ENCODE data around the gene AMFR.

The AMFR gene

GRCh38 chr16:56345406-56346050, 79.8 kb downstream of the AMFR start:
- Histone ChIP-seq H2BK5ac (ENCODE audit: low read depth, low read length, poor library complexity, severe bottlenecking) (no peak overlapping the region), H3K9ac (ENCODE audit: low read length) (no peak overlapping the region), H2AFZ (ENCODE audit: low read depth, low read length) (no peak overlapping the region), H2BK15ac (ENCODE audit: low read depth, poor library complexity, severe bottlenecking) (no peak overlapping the region), H3K4me2 (ENCODE audit: low read length, poor library complexity, severe bottlenecking) (no peak overlapping the region), H3K79me1 (replicated peaks; ENCODE audit: low read length, poor library complexity, severe bottlenecking) (no peaks in the 10 kb centered on the region), H3K27ac (ENCODE audit: low read length, poor library complexity, severe bottlenecking) (no peak overlapping the region), H4K91ac (ENCODE audit: low read length) (no peak overlapping the region), H2BK120ac (ENCODE audit: low read depth, low read length) (no peak overlapping the region), H3K27me3 (ENCODE audit: control insufficient read depth in 1 of 2, insufficient read depth in 1 of 2, low read length in 2 of 2) (peaks cover under 1 to 17% of the 10 kb centered on the region in 2 experiments), H3K23ac (ENCODE audit: low read length in 2 of 2) (no peak overlapping the region), H3K36me3 (ENCODE audit: control insufficient read depth in 1 of 2, insufficient read depth in 2 of 2, low read depth in 1 of 2, low read length in 2 of 2) (no peaks in the 10 kb centered on the region), H2AK5ac (ENCODE audit: low read length, severe bottlenecking) (no peak overlapping the region), H3K4ac (ENCODE audit: low read depth in 1 of 2, low read length in 2 of 2) (no peak overlapping the region), H3K9me3 (ENCODE audit: control insufficient read depth, low read length) (no peaks in the 10 kb centered on the region), H3K4me1 (ENCODE audit: control insufficient read depth, insufficient read depth, low read depth, low read length) (no peaks in the 10 kb centered on the region), H3K18ac (ENCODE audit: low read depth in 1 of 2, low read length in 2 of 2) (no peak overlapping the region), H2BK12ac (ENCODE audit: low read length in 2 of 2) (no peak overlapping the region), H3K14ac (ENCODE audit: low read length in 2 of 2) (no peak overlapping the region), H3K4me3 (ENCODE audit: insufficient read depth in 1 of 2, low read depth in 1 of 2, low read length in 2 of 2) (no peak overlapping the region), H4K8ac (ENCODE audit: low read length) (no peak overlapping the region)
- WGBS: 93% methylated on average over 13 of the region's 13 CpGs
- no peak for DNase-seq

DNA sequence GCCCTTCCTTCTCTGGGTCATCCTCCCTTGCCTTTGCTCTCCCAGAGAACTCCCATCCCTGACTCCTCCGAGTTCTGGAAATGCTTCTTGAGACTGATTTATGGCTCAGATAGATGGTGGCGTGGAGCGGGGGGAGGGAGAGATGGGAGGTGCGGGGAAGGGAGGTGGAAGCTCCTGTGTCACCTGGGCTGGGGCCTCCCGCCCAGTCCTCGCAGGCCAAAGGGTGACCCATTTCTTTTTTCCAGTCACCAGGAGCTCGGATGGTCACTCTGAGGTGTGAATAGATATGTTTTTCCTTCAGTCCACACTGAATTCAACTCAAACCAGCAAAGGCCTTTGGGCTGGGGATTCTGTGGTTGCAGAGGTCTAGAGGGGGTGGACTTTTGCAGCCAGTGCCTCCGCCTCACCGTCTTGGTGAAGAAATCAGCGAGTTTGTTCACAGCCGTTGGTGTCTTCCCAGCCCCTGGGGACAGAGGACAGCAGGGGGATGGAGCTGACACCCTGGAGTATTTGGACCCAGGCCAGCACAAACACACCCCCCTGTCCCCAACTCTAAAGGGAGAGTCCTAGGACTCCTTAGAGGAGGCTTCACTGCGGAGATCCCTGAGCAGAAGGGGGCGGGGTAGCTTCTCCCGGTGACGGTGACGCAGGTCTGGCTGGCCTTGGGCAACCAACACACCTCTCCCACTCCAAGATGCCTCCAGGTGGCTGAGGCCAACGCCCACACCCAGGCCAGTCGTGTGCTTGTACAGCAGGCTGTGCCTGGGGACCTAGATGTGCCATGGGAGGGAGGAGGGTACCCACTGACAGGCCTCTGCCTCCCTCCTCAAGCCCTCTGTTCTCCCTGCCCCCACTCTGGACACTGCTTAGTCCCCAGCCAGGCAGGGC, 80.6 kb downstream of the AMFR start:
- Histone ChIP-seq H3K79me1 (replicated peaks; ENCODE audit: low read length, poor library complexity, severe bottlenecking) (no peaks in the 10 kb centered on the region), H4K8ac (ENCODE audit: low read length) (no peak overlapping the region), H3K27me3 (ENCODE audit: control insufficient read depth in 1 of 2, insufficient read depth in 1 of 2, low read length in 2 of 2) (peaks cover 0 to 9% of the 10 kb centered on the region in 2 experiments), H3K9ac (ENCODE audit: low read length) (no peak overlapping the region), H3K36me3 (ENCODE audit: control insufficient read depth in 1 of 2, insufficient read depth in 2 of 2, low read depth in 1 of 2, low read length in 2 of 2) (no peaks in the 10 kb centered on the region), H3K14ac (ENCODE audit: low read length in 2 of 2) (no peak overlapping the region), H4K91ac (ENCODE audit: low read length) (no peak overlapping the region), H3K9me3 (ENCODE audit: control insufficient read depth, low read length) (no peaks in the 10 kb centered on the region), H3K4me1 (ENCODE audit: control insufficient read depth, insufficient read depth, low read depth, low read length) (no peaks in the 10 kb centered on the region), H3K4me2 (ENCODE audit: low read length, poor library complexity, severe bottlenecking) (no peak overlapping the region), H3K23ac (ENCODE audit: low read length in 2 of 2) (peak overlapping the region in 1 of 2 experiments; percentile 71), H3K18ac (ENCODE audit: low read depth in 1 of 2, low read length in 2 of 2) (no peak overlapping the region), H2AFZ (ENCODE audit: low read depth, low read length) (peak overlapping the region; percentile 36), H2BK5ac (ENCODE audit: low read depth, low read length, poor library complexity, severe bottlenecking) (no peak overlapping the region), H3K27ac (ENCODE audit: low read length, poor library complexity, severe bottlenecking) (no peak overlapping the region), H2AK5ac (ENCODE audit: low read length, severe bottlenecking) (no peak overlapping the region), H2BK12ac (ENCODE audit: low read length in 2 of 2) (no peak overlapping the region), H2BK120ac (ENCODE audit: low read depth, low read length) (no peak overlapping the region), H2BK15ac (ENCODE audit: low read depth, poor library complexity, severe bottlenecking) (no peak overlapping the region), H3K4me3 (ENCODE audit: insufficient read depth in 1 of 2, low read depth in 1 of 2, low read length in 2 of 2) (no peak overlapping the region), H3K4ac (ENCODE audit: low read depth in 1 of 2, low read length in 2 of 2) (no peak overlapping the region)
- no peak for DNase-seq
- 64% methylated on average over 13 of the region's 18 CpGs for WGBS

DNA sequence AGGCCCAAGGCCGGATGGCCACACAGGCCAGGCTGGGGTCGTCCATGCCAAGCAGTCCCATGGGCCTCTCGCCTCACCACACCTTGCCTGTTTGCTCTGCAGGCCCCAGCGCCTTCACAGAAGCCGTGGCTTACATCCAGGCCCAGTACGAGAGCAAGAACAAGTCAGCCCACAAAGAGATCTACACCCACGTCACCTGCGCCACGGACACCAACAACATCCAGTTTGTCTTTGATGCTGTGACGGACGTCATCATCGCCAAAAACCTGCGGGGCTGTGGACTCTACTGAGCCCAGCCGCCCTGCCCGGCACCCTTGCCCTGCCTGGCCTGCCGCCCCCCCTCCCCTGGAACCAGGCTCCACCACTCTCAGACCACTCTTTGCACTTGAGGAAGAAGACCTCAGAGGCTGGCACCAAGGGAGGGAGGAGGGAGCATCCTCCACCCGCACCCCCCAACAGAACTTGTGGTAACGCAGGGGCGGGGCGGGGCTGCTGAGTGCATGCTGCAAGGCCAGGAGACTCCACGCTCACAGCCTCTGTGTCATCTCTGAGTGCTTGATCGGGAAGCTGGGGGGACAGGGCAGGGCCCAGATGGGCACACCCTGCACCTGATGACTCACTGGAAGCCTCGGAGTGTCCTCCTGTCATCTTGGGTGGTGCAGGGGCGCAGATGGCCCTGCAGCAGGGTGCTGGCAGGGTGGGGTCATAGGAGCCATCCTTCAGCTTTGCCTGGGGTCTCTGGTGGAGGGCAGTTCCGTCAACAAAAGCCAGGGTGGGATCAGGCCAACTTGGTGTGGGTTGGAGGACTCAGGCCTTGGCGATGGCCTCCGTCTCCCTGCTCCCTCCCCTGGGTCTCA, 81.5 kb downstream of the AMFR start:
- Histone ChIP-seq H3K23ac (ENCODE audit: low read length in 2 of 2) (no peak overlapping the region), H3K9me3 (ENCODE audit: control insufficient read depth, low read length) (no peaks in the 10 kb centered on the region), H2AFZ (ENCODE audit: low read depth, low read length) (no peak overlapping the region), H4K91ac (ENCODE audit: low read length) (no peak overlapping the region), H2BK120ac (ENCODE audit: low read depth, low read length) (no peak overlapping the region), H2BK15ac (ENCODE audit: low read depth, poor library complexity, severe bottlenecking) (no peak overlapping the region), H3K4me1 (ENCODE audit: control insufficient read depth, insufficient read depth, low read depth, low read length) (no peaks in the 10 kb centered on the region), H3K4me3 (ENCODE audit: insufficient read depth in 1 of 2, low read depth in 1 of 2, low read length in 2 of 2) (no peak overlapping the region), H3K4ac (ENCODE audit: low read depth in 1 of 2, low read length in 2 of 2) (no peak overlapping the region), H3K36me3 (ENCODE audit: control insufficient read depth in 1 of 2, insufficient read depth in 2 of 2, low read depth in 1 of 2, low read length in 2 of 2) (no peaks in the 10 kb centered on the region), H3K4me2 (ENCODE audit: low read length, poor library complexity, severe bottlenecking) (no peak overlapping the region), H2AK5ac (ENCODE audit: low read length, severe bottlenecking) (no peak overlapping the region), H3K27me3 (ENCODE audit: control insufficient read depth in 1 of 2, insufficient read depth in 1 of 2, low read length in 2 of 2) (peaks cover 0 to under 1% of the 10 kb centered on the region in 2 experiments), H3K18ac (ENCODE audit: low read depth in 1 of 2, low read length in 2 of 2) (no peak overlapping the region), H4K8ac (ENCODE audit: low read length) (no peak overlapping the region), H3K79me1 (replicated peaks; ENCODE audit: low read length, poor library complexity, severe bottlenecking) (no peaks in the 10 kb centered on the region), H3K27ac (ENCODE audit: low read length, poor library complexity, severe bottlenecking) (no peak overlapping the region), H2BK12ac (ENCODE audit: low read length in 2 of 2) (no peak overlapping the region), H3K14ac (ENCODE audit: low read length in 2 of 2) (no peak overlapping the region), H2BK5ac (ENCODE audit: low read depth, low read length, poor library complexity, severe bottlenecking) (no peak overlapping the region), H3K9ac (ENCODE audit: low read length) (no peak overlapping the region)
- no peak for DNase-seq
- WGBS: 88% methylated on average over 24 of the region's 27 CpGs

All from mesenchymal stem cell (in vitro differentiated cells and primary cell).